Astrocyte (in vitro differentiated cells and primary cell): ENCODE measurements around the gene PLEKHA7. TPM values are rescaled to one million over a fixed set of nuclear protein-coding genes. Genes with fewer than 3 reads are reported as not detected.

Source experiments
- DNase-seq: peaks from one replicate; pipeline ENCODE4 v3.0.0-alpha.2; 2010; ENCODE audit warnings: low read depth
- FAIRE-seq: peaks from 2 replicates; lab custom pipeline; 2011; peaks lifted over from hg19 to GRCh38; lab: Jason Lieb, UNC
- H2AFZ ChIP-seq: 2 replicates; pipeline ENCODE4 v1.6.0; 2012; ENCODE audit warnings: low read depth, low read length, inconsistent platforms
- H3K27ac ChIP-seq: 2 replicates; pipeline ENCODE4 v1.5.1; 2011; ENCODE audit warnings: low read depth, low read length, inconsistent platforms
- H3K27me3 ChIP-seq: 2 replicates; pipeline ENCODE4 v1.6.0; 2011; ENCODE audit warnings: low read length, inconsistent platforms; ENCODE audit not compliant: insufficient read depth
- H3K36me3 ChIP-seq: 2 replicates; pipeline ENCODE4 v1.5.1; 2011; ENCODE audit warnings: low read length, inconsistent platforms; ENCODE audit not compliant: insufficient read depth
- H3K4me1 ChIP-seq: 2 replicates; pipeline ENCODE4 v1.5.1; 2011; ENCODE audit warnings: low read length, inconsistent platforms; ENCODE audit not compliant: insufficient read depth
- H3K4me2 ChIP-seq: 2 replicates; pipeline ENCODE4 v1.6.0; 2012; ENCODE audit warnings: low read length, inconsistent platforms
- H3K4me3 ChIP-seq: 2 replicates; pipeline ENCODE4 v1.5.1; 2011; ENCODE audit warnings: low read depth, mild to moderate bottlenecking, low read length, inconsistent platforms; ENCODE audit not compliant: insufficient read depth
- H3K79me2 ChIP-seq: 2 replicates; pipeline ENCODE4 v1.6.0; 2012; ENCODE audit warnings: mild to moderate bottlenecking, low read length, inconsistent platforms; ENCODE audit not compliant: insufficient read depth
- H3K9ac ChIP-seq: 2 replicates; pipeline ENCODE4 v1.6.0; 2012; ENCODE audit warnings: mild to moderate bottlenecking, low read length, inconsistent platforms
- H3K9me3 ChIP-seq: 2 replicates; pipeline ENCODE4 v1.5.1; 2012; ENCODE audit warnings: low read depth, mild to moderate bottlenecking, low read length, inconsistent platforms; ENCODE audit not compliant: insufficient read depth
- H4K20me1 ChIP-seq: 2 replicates; pipeline ENCODE4 v1.6.0; 2012; ENCODE audit warnings: low read length, inconsistent platforms; ENCODE audit not compliant: insufficient read depth
- H3K27ac Mint-ChIP-seq: one replicate; pipeline ENCODE4 v1.8.0; 2021; ENCODE audit warnings: mild to moderate bottlenecking, mixed read lengths; ENCODE audit not compliant: unreplicated experiment
- H3K27me3 Mint-ChIP-seq: one replicate; pipeline ENCODE4 v1.8.0; 2021; ENCODE audit warnings: low read depth, mixed read lengths; ENCODE audit not compliant: unreplicated experiment
- H3K36me3 Mint-ChIP-seq: one replicate; pipeline ENCODE4 v1.8.0; 2021; ENCODE audit warnings: low read depth, mixed read lengths; ENCODE audit not compliant: unreplicated experiment
- H3K4me1 Mint-ChIP-seq: one replicate; pipeline ENCODE4 v1.8.0; 2021; ENCODE audit warnings: low read depth, mixed read lengths; ENCODE audit not compliant: unreplicated experiment
- H3K4me3 Mint-ChIP-seq: one replicate; pipeline ENCODE4 v1.8.0; 2021; ENCODE audit warnings: mild to moderate bottlenecking, moderate library complexity, mixed read lengths; ENCODE audit not compliant: unreplicated experiment
- H3K9me3 Mint-ChIP-seq: one replicate; pipeline ENCODE4 v1.8.0; 2021; ENCODE audit warnings: mild to moderate bottlenecking, mixed read lengths; ENCODE audit not compliant: unreplicated experiment
- EZH2 ChIP-seq: IDR thresholded peaks from 2 replicates; pipeline ENCODE4 v1.6.1; 2012; ENCODE audit warnings: mild to moderate bottlenecking, low read length, inconsistent platforms; ENCODE audit not compliant: insufficient read depth
- total RNA-seq: library from RNA; stranded (reverse); gene quantifications from 2 replicates; pipeline ENCODE4 v1.2.1, GENCODE V29; 2021
- TF ChIP-seq, protein P1 (sequence below): IDR thresholded peaks from 2 replicates; pipeline ENCODE4 v1.5.1; 2011; ENCODE audit warnings: low read depth, mild to moderate bottlenecking, inconsistent platforms, low read length, moderate library complexity; ENCODE audit not compliant: insufficient read depth

The PLEKHA7 gene
- total RNA-seq, 1 donor from 2014 or later: 5.7 TPM

DNA sequence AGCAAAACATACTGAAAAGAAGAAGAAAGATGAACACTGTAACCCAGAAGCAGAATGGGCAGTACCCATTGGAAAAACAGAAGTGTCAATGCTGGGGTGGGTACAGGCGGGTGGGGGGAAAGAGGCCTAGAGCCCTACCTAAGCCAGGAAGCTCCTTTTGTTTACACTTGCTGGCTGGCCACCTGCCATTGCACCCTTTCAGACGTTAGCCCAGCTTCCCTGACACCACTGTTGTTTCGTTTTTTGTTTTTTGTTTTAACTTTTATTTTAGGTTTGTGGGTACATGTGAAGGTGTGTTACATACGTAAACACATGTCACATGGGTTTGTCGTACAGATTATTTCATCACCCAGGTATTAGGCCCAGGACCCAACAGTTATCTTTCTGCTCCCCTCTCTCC is 55.4 kb downstream of the PLEKHA7 start:
- Histone ChIP-seq H3K27me3 (no peaks in the 10 kb centered on the region), H3K27ac (no peak overlapping the region), H3K4me1 (no peaks in the 10 kb centered on the region), H3K4me2 (no peak overlapping the region), H3K4me3 (no peak overlapping the region), H3K79me2 (no peaks in the 10 kb centered on the region), H3K9me3 (no peaks in the 10 kb centered on the region), H3K9ac (no peak overlapping the region), H3K36me3 (no peaks in the 10 kb centered on the region), H2AFZ (no peak overlapping the region), H4K20me1 (no peaks in the 10 kb centered on the region)
- H3K4me3 Mint-ChIP-seq: no peak overlapping the region
- FAIRE-seq (no peak), DNase-seq (no peak)
- H3K27me3 Mint-ChIP-seq: peaks cover 2% of the 10 kb centered on the region
- H3K4me1 Mint-ChIP-seq: peaks cover 7% of the 10 kb centered on the region
- TF ChIP-seq EZH2: no peak
- TF ChIP-seq, protein P1, sequence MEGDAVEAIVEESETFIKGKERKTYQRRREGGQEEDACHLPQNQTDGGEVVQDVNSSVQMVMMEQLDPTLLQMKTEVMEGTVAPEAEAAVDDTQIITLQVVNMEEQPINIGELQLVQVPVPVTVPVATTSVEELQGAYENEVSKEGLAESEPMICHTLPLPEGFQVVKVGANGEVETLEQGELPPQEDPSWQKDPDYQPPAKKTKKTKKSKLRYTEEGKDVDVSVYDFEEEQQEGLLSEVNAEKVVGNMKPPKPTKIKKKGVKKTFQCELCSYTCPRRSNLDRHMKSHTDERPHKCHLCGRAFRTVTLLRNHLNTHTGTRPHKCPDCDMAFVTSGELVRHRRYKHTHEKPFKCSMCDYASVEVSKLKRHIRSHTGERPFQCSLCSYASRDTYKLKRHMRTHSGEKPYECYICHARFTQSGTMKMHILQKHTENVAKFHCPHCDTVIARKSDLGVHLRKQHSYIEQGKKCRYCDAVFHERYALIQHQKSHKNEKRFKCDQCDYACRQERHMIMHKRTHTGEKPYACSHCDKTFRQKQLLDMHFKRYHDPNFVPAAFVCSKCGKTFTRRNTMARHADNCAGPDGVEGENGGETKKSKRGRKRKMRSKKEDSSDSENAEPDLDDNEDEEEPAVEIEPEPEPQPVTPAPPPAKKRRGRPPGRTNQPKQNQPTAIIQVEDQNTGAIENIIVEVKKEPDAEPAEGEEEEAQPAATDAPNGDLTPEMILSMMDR: no peak
- no peaks in the 10 kb centered on the region for H3K36me3 Mint-ChIP-seq
- H3K27ac Mint-ChIP-seq: no peak overlapping the region
- H3K9me3 Mint-ChIP-seq: no peaks in the 10 kb centered on the region

- no peak overlapping the region for H3K4me2 ChIP-seq
- H2AFZ ChIP-seq: no peak overlapping the region
- no peak for DNase-seq
- H3K4me3 ChIP-seq: no peak overlapping the region
- Mint-ChIP-seq H3K27me3 (peaks cover 2% of the 10 kb centered on the region), H3K36me3 (no peaks in the 10 kb centered on the region), H3K9me3 (no peaks in the 10 kb centered on the region), H3K4me1 (peaks cover 7% of the 10 kb centered on the region), H3K27ac (no peak overlapping the region), H3K4me3 (no peak overlapping the region)
- no peaks in the 10 kb centered on the region for H3K9me3 ChIP-seq
- no peaks in the 10 kb centered on the region for H4K20me1 ChIP-seq
- no peak overlapping the region for H3K27ac ChIP-seq
- no peaks in the 10 kb centered on the region for H3K79me2 ChIP-seq
- H3K9ac ChIP-seq: no peak overlapping the region
- H3K36me3 ChIP-seq: no peaks in the 10 kb centered on the region
- H3K27me3 ChIP-seq: no peaks in the 10 kb centered on the region
- TF ChIP-seq, protein P1: no peak
- no peaks in the 10 kb centered on the region for H3K4me1 ChIP-seq
- FAIRE-seq: no peak
Measured at GRCh38 chr11:16956538-16957153, 57.6 kb downstream of the PLEKHA7 start.

DNA sequence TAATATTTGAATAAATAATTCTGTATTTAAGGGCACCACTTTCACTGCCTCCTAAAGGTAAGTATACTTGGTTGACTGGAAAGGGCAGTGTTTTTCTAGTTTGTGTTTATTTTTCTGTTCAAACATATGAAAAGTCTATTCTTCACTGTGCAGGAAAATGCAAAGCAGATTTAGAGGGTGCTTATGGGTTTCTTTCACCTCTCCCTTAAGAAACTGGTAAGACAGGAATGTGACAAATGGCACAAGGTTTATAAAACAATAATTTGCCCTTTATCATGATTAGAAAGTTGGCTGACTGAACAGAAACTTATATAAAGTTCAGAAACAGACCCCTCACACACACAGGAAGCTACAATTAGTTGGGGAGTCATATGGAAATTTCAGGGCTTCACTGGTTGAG is 60.6 kb downstream of the PLEKHA7 start:
- Histone ChIP-seq H3K27me3 (peaks cover 2% of the 10 kb centered on the region), H2AFZ (no peak overlapping the region), H3K4me1 (no peaks in the 10 kb centered on the region), H3K27ac (no peak overlapping the region), H3K4me2 (no peak overlapping the region), H3K9ac (no peak overlapping the region), H4K20me1 (no peaks in the 10 kb centered on the region), H3K36me3 (no peaks in the 10 kb centered on the region), H3K79me2 (no peaks in the 10 kb centered on the region), H3K4me3 (no peak overlapping the region), H3K9me3 (no peaks in the 10 kb centered on the region)
- H3K27ac Mint-ChIP-seq: no peak overlapping the region
- H3K9me3 Mint-ChIP-seq: no peaks in the 10 kb centered on the region
- TF ChIP-seq, protein P1: no peak
- TF ChIP-seq EZH2: no peak
- FAIRE-seq (no peak), DNase-seq (no peak)
- H3K4me3 Mint-ChIP-seq: no peak overlapping the region
- H3K4me1 Mint-ChIP-seq: peaks cover 2% of the 10 kb centered on the region
- no peaks in the 10 kb centered on the region for H3K36me3 Mint-ChIP-seq
- H3K27me3 Mint-ChIP-seq: no peaks in the 10 kb centered on the region
